Measurements from ENCODE around the gene TMEM9.
A peak's percentile ranks its signal among the peaks of the same experiment; 100 is the strongest.

The TMEM9 gene

DNA sequence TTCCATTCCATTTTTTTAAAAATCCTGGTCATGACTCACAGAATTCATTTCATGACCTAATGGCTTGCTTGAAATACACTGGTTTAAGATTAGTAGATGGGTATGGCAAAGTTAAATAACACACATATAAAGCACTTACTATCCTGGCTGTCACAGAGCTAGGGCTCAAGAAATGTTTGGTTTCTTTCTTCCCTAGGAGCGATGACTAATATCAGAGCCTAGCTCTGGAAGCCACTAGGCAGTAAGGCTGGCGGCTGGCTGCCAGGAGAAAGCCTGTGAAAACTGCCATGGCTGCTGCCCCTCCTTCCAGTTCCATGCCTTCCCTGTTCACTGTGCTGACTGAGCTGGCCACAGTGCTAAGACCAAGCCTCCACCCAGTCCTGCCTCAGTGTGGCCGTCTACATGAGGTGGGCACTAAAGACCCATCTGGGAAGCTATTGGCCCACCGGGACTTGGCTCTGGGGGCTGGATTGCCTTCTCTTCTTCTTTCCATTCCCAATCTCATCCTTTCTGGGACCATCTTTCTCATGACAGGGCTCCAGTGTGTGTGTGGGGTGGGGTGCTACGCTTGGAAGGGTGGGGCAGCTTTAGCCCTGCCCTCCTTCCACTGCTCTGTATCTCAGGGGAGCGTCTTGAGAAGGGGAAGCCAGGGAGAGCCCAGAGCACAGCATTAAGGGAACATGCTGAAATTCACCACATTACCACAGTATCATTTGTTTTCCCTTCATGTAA, 16.5 kb downstream of the TMEM9 start:
- DNase-seq (ENCODE audit: low read depth, low spot score), result no peak
- no peak overlapping the region for H3K4me3 ChIP-seq (ENCODE audit: low read length)

DNA sequence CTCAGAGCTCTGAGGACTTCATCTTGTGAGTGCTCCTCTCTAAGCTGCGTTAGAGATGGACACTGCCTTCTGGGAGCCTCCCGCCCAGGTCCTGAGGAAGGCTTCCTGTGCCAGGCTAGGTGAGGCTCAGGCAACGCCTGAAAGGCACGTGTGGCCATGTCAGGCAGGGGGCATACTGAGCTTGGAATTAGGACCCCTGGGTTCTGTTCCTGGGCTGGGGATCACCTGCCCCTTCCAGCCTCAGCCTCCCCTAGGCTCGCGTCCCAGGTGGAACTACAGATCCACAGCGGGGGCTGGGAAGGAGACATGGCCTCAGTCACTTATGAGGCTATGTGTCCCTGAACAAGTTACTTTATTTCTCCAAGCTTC, 17.3 kb downstream of the TMEM9 start:
- no peak for DNase-seq (ENCODE audit: low read depth, low spot score)

DNA sequence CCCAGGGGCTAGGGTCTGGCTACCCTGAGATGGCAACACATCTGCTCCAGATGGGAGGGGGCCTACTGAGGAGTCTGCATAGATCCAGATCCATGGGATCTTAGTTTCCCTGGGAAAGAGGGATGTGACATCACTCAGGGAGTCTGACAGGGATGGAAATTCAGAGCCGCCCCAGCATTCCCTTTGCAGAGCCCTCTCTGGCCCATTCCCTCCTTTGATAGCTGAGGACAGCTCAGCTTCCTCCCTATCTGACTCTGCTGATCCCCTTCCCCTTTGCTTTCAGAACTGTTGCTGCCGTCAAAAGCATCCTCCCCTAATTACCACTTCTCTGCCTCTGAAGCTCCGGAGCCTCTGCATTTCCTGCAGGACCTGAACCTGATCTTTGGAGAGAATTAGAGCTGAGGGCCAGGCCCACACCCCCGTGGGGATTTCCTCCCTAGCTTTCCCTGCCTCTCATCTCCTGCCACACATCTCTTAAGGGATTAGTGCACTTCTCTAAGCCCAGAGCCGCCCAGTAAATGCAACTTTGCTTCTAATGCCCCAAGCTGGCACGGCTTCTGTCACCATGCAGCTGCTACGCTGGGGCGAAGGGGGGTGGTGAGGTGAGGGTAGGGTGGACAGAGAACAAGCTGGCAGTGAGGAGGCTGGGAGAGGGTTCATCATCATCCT, 17.8 kb downstream of the TMEM9 start:
- DNase-seq (ENCODE audit: low read depth, low spot score), result no peak
- no peak overlapping the region for H3K4me3 ChIP-seq (ENCODE audit: low read length)

More for the DNA sequence above, 17.3 kb downstream of the TMEM9 start:
- H3K4me3 ChIP-seq (ENCODE audit: low read length), result no peak overlapping the region

DNA sequence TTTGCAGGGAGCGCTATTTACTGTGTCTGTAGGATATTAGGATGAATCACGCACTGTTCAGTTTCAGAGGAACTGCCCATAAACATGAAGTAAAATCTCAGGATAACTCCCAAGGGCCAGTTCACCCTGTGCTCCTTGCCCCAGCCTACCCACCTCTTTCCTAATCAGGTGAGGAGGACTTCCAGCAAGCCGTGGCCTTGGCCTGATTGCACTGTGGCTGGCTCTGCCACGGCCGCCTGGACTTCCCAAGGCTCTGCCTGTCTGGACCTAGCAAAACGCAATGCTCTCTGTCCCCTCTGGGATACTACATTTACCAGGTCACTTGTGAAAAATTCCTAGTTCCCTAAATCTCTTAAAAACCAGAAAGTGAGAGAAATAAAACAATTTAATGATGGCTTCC, 19.9 kb downstream of the TMEM9 start:
- DNase-seq (ENCODE audit: low read depth, low spot score), result no peak
- no peak overlapping the region for H3K4me3 ChIP-seq (ENCODE audit: low read length)

DNA sequence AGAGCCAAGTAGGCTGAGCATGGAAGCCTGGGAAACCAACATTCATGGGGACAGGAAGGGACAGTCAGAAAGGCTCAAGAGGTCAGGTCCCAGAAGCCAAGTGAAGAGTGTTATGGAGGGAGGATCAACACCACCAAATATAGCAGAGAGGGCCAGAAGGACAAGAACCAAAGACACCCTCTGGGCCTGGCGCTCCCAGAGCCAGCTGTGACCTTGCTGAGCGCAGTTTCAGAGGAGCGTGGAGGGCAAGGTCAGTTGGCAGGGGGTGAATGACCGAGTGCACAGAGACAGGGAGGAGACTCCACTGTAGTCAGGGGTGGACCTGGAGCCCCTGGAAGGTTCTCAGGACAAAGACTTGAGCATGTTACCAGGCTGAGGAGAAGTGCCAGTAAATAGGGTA, 22.9 kb downstream of the TMEM9 start:
- DNase-seq (ENCODE audit: low read depth, low spot score), result no peak
- H3K4me3 ChIP-seq (ENCODE audit: low read length), result no peak overlapping the region

DNA sequence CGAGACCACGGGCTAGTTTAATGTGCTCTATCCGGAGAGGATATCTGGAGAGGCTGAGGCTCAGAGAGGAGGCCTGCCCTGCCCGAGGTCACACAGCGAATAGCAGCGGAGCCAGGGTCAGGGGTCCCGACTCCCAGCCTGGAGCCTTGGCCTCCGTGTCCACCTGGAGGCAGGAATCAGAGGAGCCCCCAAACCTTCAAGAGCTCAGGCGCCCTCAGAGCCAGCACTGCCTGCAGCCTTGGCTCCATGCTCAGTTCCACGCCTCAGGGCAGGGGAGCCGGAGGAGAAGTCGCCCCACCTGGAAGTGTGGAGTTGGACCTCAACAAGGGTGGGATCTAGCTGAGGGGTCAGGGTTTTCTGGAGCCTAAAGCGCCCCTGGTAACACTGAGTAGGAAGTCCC, 25.3 kb downstream of the TMEM9 start:
- DNase-seq (ENCODE audit: low read depth, low spot score), result no peak
- H3K4me3 ChIP-seq (ENCODE audit: low read length), result no peak overlapping the region

DNA sequence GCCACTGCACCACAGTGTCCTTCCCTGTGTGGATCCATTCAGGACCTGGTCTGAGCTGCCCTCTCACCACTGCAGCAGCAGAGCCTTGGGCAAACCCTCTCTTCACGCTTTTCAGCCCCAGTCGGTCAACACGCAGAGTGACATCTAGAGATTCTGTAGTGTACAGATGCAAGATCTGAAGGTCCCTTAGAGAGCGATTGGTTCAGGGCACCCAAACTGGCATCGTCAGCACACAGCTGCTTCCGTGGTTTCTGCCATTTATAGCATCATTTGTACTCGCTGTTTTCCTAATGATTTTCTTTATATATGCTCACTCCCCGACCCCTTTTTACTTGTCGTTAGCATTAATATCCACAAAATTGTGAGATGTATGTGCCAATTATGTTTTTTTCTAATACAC, 25.8 kb downstream of the TMEM9 start:
- H3K4me3 ChIP-seq (ENCODE audit: low read length), result no peak overlapping the region
- DNase-seq (ENCODE audit: low read depth, low spot score), result no peak

DNA sequence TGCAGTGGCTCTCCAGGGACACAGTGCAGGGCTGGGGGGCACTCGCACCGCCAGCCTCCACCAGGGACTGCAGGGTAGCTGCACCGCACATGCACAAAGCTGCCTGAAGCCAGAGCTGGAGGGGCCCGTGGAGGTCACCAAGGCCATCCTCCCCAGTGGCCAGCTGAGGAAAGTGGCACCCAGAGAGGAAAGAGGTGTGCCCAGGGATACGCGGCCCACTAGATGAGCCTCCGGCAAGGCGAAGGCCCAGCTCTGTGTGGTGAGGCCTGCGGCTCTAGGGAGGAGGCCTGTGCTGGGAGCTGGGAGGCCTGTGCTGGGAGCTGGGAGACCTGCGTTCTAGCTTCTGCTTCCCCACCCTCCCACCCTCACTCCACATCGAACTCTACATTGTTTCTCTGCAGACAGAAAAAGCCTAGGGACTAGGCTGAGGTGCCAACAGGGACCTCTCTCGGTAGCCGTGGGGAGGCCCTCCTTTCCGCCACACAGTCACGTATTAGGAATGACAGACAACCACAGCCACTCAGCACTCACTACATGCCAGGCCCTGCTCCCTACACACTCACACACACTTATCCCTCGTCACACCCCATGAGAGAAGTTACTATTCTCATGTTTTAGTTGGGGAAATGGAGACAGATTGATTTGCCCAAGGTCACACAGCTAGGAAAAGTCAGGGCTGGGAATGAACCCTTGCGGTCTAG, 26.4 kb downstream of the TMEM9 start:
- H3K4me3 ChIP-seq (ENCODE audit: low read length), result no peak overlapping the region
- DNase-seq (ENCODE audit: low read depth, low spot score), result no peak

DNA sequence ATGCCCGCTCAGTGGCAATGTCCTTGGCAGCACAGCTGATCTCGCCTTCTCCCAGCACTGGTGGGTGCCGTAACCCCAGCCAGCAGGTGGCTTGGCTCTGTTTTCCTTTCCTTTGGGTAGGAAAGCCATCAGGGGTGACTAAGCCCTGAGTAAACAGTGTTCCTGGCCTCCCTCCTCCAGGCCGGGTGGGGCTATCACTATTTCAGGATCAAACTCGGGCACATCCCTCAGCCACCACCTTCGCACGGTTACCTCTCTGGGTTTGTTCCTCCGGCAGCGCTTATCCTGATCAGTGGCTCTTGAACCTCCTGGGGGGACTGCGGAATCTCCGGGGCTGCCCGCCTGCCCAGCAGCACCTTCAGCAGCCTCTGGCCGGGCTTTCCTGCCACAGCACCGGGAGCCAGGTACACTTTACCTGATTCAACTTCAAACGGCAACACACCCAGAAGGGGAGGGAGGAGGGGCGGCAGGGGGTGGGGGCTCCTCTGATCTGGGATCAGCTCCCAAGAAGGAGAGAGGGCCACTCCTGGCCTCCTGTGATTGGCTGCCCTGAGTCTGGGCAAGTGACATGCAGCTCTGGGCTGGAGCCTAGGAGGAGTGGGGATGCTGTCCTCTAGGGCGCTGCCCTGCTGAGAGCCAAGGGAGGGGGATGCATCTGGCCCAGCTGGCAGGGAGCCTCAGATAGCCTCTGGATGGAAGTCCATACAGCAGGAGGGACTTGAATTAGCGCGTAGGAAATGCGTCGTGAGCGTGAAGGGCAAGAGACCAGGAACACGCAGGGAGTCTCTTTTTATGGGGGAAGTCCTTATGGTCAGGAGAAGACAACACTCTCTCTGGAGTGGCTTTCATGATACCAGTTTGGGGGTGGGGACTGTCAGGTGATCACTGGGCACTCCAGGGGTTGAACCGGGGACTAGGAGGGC, 27.2 kb downstream of the TMEM9 start, which contains the start of gene ASCL5:
Gene ASCL5, minus strand, starts transcription at position 353 of the 923 bp plus-strand sequence. CDS start 11,812 bp downstream, outside the sequence.
- DNase-seq (ENCODE audit: low read depth, low spot score), result no peak

DNA sequence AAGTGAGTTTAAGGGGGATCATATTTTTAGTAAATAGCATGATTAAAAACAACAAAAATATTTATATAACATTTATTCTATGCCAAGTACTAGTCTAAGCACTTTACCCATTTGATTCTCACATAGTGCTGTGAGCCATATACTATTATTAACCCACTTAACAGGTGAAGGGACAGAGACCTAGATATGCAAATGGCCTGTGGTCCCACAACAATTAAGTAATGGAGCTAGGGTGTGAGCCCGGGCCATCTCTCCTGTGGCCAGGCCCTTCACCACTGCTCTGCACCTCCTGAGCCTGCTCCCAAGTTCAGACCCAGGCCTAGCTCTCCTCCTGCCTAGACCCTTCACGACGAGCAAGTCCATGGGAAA, 27.8 kb downstream of the TMEM9 start:
- DNase-seq (ENCODE audit: low read depth, low spot score), result no peak
- no peak overlapping the region for H3K4me3 ChIP-seq (ENCODE audit: low read length)

More for the DNA sequence above, 27.2 kb downstream of the TMEM9 start, which contains the start of gene ASCL5:
- H3K4me3 ChIP-seq (ENCODE audit: low read length), result no peak within 1 kb of the TSS

DNA sequence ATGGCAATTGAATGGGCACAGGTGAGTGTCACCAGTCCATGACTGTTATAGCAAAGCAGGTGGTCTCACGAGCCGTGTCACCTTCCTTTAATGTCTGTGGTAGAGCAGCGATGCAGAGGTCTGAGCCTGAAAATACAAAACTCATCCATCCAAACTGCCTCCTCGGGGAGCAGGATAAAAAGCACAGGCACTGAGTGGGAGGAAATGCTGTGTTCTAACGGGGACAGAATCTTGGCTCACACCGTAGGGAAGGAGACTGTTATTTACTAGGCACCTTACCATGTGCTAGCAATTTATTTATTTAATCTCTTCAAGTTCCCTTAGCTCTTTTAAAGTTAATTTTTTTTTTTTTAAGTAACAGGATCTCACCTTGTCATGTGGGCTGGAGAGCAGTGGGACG, 28.5 kb downstream of the TMEM9 start:
- no peak overlapping the region for H3K4me3 ChIP-seq (ENCODE audit: low read length)
- no peak for DNase-seq (ENCODE audit: low read depth, low spot score)

DNA sequence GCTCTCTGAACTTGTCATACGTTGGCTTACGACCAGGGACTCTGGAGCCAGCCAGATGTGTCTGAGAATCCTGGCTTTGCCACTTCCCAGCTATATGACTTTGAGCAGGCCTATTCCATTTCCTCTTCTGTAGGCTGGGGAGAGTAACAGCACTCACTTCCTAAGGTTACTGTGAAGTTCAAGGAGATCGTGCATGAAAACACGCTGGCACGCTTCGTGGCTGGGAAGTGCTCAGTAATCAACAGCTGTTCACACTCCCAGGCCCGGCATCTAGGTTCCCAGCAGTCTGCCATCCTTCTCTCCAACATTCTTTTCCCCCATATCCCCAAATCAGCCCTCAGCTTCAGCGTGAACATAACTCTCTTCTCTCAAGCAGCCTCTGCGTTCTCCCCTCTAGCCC, 29.3 kb downstream of the TMEM9 start:
- no peak overlapping the region for H3K4me3 ChIP-seq (ENCODE audit: low read length)
- DNase-seq (ENCODE audit: low read depth, low spot score), result no peak

DNA sequence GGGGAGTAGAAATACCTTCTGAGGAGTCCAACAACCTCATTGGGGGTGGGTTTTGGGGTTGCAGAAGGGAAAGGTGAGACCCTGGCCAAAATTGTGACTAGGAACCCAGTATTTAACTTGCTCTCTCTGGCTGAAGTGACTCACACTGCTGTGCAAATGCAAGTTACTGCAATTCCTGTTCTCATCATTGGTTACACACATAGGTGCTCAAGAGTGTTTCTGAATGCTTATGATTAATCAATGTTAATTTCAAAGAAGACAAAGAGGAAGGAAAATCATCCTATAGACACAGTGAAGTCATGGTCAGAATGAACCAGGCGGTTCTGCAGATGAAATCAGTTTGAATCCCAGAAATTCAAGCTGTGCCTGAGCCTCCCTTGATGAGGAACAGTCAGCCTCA, 30.4 kb downstream of the TMEM9 start:
- no peak overlapping the region for H3K4me3 ChIP-seq (ENCODE audit: low read length)
- no peak for DNase-seq (ENCODE audit: low read depth, low spot score)

DNA sequence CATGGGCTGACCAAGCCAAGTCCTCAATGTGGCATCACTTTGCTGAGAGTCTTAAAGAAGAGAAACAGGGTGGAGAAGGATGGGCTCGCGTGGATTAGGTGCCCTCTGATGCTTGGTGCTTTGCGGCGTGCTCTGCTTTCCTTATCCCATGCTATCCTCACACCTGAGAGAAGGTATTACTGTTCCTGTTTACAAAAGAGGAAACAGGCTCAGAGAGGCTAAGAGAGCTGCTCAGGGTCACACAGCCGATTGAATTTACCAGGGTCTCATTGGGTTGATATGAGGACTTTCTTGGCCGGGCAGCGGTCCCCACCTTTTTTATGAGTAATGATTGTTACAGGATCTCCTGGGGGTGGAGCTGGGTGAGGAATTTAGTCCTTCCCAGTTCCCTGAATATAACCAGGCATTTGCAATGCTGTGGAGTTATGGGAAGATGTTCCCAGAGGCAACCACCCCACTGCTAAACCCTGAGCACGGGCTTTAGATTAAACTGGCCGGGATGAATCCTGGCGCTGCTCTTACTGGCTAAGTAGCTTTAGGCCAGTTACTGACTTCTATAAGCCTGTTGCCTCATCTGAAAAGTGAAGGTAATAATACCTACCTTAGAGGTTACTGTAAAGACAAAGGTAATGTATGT, 31.8 kb downstream of the TMEM9 start:
- H3K4me3 ChIP-seq (ENCODE audit: low read length), result no peak overlapping the region
- DNase-seq (ENCODE audit: low read depth, low spot score), result no peak

DNA sequence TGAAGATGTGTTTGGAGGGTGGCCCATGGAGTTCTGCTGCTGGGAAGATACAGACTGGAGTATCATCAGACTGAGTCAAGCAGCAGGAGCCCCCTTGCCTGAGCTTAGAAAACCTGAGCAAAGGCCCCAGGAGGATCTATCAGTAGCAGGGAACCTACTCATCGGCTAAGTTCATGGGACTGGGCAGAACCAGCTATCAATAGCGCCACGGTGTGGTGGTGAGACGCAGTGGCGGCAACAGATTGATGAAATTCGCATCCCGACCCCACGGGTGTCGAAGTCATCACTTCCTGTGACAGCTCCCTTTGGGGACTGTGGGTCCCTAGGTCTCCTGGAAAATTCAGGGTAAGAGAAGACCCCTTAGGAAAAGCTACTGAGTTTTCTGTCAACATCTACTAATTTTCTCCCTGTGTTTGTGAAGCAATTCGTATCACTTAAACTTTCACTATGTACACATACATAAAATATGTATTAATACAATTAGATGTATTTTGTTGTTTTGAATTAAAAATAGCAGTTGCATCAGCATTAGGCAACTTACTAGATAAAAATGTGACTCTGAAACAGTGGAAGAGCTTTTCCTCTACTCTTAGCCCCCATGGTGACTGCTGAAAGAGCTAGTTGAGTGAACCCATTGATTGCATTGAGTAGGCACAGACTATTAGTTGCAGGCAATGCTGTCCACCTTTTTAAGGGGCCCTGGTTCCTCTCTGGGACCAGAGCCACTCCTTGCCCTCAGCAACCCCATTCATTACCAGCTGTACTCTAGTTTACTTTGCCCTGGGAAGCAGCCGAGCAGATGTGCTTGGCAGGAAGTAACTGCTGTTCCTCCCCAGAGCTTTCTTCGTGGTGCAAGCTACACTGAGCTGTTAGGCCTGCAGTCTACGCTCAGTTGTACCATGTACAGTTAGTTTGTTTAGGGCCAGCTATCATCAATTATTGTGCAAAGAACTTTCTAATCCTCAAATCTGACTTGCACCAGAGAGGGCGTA, 34.8 kb downstream of the TMEM9 start:
- peak; percentile 64 for DNase-seq (ENCODE audit: low read depth, low spot score)
- H3K4me3 ChIP-seq (ENCODE audit: low read length), result no peak overlapping the region

DNA sequence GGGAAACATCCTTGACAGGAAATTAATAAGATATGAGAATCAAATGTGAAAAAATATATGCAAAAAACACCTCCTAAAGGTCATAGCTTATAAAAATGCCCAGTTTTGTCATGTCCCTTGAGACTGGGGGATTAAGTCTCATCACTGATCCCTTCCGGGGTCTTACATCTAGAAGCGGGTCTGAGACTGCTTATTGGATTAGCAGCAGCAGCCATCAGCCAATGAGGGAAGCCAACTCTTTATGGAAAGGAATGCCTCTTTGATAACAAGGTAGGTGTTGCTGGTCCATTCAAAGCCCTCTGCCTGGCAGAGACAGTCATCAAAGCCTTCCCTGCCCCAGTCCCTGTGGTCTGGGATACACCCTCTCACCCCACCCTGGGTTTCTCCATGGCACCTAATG, 38.2 kb downstream of the TMEM9 start:
- DNase-seq (ENCODE audit: low read depth, low spot score), result no peak

DNA sequence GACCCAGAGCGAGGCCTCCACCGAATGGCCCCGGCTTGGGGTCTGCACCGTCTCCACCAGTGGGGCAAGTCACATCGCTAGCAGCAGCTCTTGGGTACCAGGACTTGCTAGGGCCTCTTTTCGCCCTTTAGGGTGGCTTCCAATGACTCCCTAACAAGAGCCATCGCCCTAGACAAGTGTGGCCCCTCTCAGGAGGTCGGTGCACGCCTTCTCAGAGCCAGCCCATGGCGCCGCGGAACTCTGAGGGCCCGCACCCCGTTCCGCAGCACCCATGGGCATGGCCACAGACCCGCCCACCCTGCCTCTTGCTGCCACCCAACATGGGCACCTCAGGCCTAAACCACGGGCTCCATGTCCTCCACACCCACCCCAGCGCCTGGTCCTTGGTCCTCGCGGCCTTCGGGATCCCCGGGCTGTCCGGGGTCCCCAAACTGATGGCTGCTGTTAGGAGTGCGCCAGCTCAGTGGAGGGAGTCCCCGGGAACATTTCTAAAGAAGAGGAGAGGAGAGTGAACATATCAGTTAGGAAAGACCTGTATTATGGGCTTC, 38.8 kb downstream of the TMEM9 start:
- no peak for DNase-seq (ENCODE audit: low read depth, low spot score)
- no peak overlapping the region for H3K4me3 ChIP-seq (ENCODE audit: low read length)

More for the DNA sequence above, 38.2 kb downstream of the TMEM9 start:
- H3K4me3 ChIP-seq (ENCODE audit: low read length), result no peak overlapping the region
